Endometrial microvascular endothelial cells (primary cell): ENCODE results near the gene GOPC. TPM values are rescaled to one million over a fixed set of nuclear protein-coding genes. Genes with fewer than 3 reads are reported as not detected.
"Not testable (repeated sequence)": the region's sequence is repeated elsewhere in the genome, so short reads cannot be mapped to it uniquely, and the experiment has no call there.

Source experiments
- in situ Hi-C: cut with HindIII; loops from 2 replicates; pipeline ENCODE4 v1.10.0; 2017; ENCODE audit warnings: low sequenced_read_pairs, low pct_unique_long_range_greater_than_20kb; ENCODE audit errors: inconsistent ontology term
- total RNA-seq: library from RNA; depleted of rRNA; stranded (reverse); fragments of >200 nt; gene quantifications from one replicate; pipeline ENCODE4 v1.2.3, GENCODE V29; 2015; ENCODE audit errors: inconsistent ontology term

The GOPC gene
- total RNA-seq, 1 donor from 2014 or later, result 22.5 TPM

DNA sequence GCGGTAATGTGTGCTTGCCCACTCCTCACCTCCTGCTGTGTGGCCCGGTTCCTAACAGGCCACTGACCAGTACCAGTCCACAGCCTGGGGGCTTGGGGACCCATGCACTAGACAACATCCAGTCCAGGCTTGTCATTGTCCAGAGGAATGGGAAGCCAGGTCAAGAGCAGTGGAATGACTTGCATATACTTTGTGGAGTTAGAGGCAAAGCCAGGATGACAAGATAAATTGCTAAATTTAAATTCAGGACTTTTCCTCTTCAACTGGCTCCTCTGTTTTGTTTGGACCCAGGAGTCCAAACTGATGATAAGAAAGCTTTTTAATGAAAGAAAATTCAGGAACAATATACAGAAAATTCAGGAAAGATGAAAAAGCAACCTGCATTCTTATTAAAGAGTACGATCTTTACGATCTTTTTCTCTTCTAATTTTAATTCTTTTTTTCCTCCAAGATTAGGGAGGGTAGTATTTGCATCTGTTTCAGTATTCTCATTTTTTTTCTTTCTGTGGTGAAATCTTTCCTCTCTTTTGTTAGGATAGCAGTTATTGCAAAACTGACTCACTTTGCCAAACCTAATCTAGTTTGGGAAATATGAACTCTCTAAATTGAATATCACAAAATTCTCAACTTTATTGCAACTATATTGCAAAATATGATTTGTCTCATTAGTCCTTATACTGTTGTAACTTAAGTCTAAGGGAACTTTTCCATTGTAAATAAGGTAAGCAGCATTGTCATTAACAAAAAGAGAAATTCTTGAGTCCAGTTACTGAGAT, 71.7 kb downstream of the GOPC start:
- in situ Hi-C loops, result no loop called here

DNA sequence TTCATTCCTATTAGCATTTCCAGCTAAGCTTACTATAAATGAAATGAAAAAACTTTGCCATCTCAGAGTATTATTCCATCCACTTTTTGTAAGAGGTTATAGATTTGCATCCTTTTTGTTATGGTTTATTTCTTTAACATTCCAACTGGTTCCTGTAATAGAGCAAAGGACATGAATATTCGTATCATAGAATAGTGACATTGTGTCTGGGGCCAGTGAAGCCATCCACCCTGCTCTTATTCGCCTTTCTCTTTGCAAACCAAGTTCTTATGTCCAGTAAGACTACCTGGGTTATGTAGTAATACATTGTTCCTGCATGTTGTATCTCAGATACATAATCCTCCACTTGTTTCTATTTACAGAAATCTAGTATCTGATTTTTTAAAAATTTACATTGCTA, 76.7 kb downstream of the GOPC start:
- in situ Hi-C loops, result no loop called here

DNA sequence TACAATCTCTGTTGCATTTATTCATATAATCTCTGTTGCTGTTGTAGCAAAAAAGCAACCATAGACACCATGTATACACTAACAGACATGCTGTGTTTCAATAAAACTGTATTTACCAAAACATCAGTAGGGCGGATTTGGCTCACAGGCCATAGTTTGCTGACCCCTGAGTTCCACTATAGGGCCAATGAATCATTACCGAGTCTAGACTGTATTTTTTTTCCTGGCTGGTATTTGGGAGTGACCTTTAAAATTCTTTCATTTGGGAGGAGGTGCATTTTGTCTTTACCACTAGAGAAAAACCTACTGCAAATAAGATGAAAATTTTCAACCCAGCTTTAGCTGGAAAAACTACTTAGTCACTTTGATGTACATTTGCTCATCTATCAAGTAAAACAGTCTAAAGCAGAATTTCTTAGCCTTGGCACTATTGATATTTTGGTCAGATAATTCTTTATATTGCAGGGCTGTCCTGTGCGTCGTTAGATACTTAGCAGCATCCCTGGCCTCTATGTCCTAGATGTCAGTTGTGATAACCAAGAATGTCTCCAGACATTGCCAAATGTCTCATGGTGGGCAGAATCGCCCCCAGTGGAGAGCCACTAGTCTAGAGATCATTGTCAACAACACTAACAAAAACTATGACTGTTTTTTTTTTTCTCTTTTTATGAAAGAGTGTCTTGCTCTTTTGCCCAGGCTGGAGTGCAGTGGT, 80.4 kb downstream of the GOPC start:
- in situ Hi-C loops, result no loop called here

DNA sequence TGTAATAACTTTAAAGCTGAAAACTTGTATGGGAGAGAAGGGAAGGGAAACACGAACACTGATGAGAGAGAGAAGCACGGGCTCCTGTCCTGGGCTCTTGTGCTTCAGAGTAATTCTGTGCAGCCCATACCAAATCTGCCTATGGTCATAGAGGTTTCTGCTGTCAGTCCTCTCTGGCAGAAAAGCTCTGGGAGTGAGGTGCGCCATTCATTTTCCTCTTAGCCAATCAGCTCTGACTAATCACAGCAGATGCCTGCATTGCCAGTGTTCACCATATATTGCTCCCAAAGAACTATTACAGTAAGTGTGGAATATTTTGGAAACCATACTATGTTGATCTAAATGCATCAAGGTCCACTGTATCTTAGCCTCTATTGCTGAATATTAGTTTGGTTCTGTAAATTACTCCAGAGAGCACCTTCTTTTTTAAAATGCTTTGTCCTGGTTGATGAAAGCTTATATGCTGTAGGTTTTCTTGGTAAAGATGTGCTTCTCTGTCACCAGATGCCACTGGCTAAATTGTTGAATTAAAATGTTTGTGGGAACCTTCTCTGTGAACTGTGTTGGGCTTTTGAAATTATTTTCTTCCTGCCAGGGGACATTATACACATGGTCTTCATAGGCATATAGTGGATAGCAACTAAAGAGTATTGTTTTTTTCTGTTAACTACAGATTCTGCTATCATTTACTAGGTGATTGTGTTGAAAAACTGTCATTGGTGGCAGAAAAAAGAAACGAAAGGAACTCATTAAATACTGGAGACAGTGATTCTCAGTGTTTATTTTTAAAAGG, 81.5 kb downstream of the GOPC start:
- in situ Hi-C loops, result no loop called here

DNA sequence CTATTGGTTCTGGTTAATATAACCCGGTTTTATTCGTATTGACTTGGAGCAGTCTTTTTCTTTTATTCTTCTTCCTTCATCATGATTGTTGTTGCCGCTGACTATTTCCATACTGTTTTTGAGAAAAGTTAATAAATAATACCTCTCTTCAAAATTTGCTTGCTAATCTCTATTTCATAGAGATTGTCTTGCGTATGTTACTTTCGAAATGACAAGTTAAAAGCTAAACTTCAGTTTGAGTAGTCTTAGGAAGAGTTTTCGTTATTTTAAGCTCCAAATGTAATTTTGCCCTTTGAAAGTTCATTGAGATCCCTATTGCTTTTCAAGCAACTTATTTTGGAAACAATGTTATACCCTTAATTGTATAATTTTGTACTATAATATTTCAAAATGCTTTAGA, 83.4 kb downstream of the GOPC start:
- in situ Hi-C loops, result no loop called here

DNA sequence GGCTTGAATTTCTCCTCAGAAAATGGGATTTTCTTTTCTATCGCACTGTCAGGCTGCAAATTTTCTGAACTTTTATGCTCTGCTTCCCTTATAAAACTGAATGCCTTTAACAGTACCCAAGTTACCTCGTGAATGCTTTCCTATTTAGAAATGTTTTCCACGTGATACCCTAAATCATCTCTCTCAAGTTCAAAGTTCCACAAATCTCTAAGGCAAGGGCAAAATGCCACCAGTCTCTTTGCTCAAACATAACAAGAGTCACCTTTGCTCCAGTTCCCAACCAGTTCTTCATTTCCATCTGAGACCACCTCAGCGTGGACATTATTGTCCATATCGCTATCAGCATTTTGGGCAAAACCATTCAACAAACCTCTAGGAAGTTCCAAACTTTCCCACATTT, 84.3 kb downstream of the GOPC start:
- in situ Hi-C loops, result not testable (repeated sequence)

DNA sequence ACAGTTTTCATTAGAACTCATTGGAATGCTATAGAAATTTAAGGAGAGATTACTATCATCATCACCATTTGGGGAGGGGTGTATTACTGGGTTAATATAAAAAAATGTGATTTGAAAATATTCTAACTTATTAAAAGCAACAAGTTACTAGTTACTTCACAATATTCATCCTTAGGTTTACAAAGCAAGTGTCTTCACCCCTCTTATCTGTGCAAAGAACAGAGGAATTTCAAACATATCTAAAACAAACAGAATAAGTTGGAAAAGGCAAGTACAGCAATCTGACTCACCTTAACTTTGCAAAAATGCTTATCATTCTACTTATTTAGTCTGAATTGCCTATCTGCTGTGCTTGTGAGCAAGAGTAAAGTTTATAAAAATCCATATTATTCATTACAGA, 87.0 kb downstream of the GOPC start:
- in situ Hi-C loops, result no loop called here

DNA sequence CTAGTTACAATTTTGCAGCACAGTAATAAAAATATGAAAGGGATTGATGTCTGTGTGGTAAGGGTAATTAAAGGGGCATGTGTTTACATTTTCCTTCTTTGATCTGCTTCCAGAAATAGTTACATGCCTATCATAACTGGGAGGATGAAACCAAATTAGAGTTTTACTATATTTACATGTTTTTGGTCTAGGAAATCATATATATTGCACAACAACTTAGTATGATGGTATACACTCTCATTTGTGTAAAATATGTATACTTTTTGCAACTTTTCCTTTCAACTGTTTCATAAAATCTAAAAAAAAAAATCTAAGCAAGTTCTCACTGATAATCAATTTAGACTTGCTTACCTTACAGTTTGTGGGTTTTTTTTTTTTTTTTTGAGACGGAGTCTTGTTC, 87.7 kb downstream of the GOPC start:
- in situ Hi-C loops, result no loop called here

DNA sequence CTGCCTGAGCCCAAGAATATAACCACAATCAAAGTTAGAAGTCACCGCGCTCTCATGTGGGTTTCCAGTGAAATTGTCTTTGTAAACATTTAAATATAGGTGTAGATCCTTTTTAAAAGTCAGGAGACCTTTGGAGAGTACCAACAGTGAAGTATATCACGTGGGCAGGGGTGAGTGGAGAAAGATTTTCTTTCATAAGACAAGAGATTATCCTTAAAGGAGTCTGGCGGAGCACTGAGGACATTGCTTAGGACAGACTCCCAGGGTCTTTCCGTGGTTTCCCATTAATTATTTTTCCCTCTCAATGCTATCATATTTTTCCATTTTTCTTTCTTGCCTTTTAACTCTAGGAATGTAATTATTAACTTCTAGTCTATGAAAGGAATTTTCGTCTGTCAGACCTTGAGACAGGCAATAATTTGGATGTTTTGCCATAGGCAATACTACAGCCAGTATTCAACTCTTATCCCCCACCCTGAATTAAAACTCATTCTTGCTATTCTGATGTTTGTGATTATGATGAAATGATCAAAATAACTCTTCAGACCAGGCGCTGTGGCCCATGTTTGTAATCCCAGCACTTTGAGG, 88.4 kb downstream of the GOPC start:
- in situ Hi-C loops, result no loop called here

DNA sequence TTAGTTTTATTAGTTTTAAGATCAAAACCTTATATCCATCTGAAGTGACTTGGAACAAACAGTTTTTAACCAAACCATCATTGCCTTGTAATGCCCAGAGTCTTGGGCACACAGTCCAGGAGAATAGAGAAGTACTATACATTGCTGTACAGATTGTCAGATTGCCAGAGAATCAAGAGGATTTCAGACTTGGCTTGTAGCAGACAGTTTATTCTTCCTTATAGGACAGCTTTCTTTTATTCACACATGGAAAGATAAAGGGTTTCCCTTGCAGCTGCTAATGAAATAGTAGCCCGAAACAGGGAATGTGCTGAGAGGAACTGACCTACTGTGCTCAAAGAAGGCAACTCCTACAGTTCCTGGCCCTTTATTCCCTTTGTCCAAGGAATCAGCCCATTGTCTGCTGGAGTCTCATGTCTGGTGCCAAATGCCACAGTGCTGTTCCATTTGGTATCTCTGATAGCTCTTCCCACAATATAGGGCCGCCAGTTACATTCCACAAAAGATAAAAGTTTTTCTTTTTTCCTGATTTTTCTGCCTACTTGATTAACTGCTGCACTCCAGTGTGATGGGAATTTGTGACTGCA, 89.2 kb downstream of the GOPC start:
- in situ Hi-C loops, result no loop called here

DNA sequence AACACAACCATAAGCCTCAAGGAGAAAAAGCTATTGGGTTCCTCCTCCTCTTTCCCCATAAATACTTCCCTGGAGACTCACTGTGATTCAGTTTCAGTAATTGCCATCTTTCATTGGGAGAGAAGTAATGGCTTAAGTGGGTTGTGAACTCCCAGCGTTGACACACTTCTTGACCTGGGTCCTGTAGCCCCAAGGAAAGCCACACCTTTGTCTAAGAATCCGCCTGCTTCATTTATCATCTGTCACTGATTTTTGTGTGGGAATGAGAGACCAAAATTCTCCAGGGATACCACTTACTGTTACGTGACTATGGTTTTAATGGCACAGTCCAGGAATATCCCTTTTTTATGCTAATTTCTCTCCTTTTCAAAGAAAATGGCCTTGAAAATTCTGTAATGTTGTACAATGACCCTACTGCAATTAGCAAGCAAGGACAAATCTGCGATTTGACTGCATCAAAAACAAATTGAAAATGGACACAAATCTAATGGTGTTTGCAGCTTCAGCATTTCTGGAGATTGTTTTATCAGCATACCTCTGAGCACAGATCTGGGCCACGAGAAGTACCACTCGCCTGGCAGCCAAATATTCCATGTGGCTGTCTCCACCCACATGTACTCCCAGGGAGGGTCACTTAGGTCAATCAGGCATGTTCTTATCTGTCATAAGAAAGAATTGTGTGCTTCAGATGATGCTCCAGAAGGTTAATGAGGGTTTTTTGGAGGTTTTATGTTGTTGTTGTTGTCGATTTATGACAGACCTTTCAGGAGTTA, 90.1 kb downstream of the GOPC start:
- in situ Hi-C loops, result no loop called here

Other genes with a start within 250 kb of the GOPC start
- not detected for gene ROS1, start 176.6 kb downstream of the GOPC start, total RNA-seq
- 20.8 TPM for gene DCBLD1, start 119.8 kb downstream of the GOPC start, total RNA-seq
- gene NUS1, start 73.0 kb upstream of the GOPC start, total RNA-seq, result 23.7 TPM